IMR-90 (cell line): ENCODE measurements around the gene PARD3. TPM values are rescaled to one million over a fixed set of nuclear protein-coding genes. Genes with fewer than 3 reads are reported as not detected.

Experiments used
- ATAC-seq: fragments of 200-7000 bp; cut with Tn5 transposase; 2 replicates; pipeline ENCODE4 v1.9.1; 2020; ENCODE audit warnings: low read depth, mild to moderate bottlenecking, moderate library complexity
- BruUV-seq: library from RNA; stranded (reverse); fragments of 400-500 nt; replicated peaks from 2 replicates; lab custom pipeline; 2021; lab: Mats Ljungman, UMichigan
- CTCF ChIA-PET: fragments of 300-600 bp; formaldehyde crosslinking; extraction: SDS; loops from one replicate; lab custom pipeline; 2021; ENCODE audit warnings: antibody characterized with exemption; lab: Yijun Ruan, JAX
- POLR2A ChIA-PET: fragments of 300-600 bp; sonication (Branson Sonifier 250); formaldehyde crosslinking; loops from one replicate; lab custom pipeline; 2022; ENCODE audit warnings: antibody characterized with exemption; ENCODE audit not compliant: unreplicated experiment; lab: Charles Lee
- DNase-seq: peaks from one replicate; pipeline ENCODE4 v3.0.0; 2013
- H2AFZ ChIP-seq: replicated peaks from 2 replicates; pipeline ENCODE3; 2013; ENCODE audit warnings: low read length, mild to moderate bottlenecking; ENCODE audit not compliant: poor library complexity
- H2AK5ac ChIP-seq: 2 replicates; pipeline ENCODE4 v1.6.1; 2013; ENCODE audit warnings: low read depth, low read length, inconsistent platforms
- H2AK9ac ChIP-seq: replicated peaks from 2 replicates; pipeline ENCODE3; 2013; ENCODE audit warnings: mild to moderate bottlenecking, low read depth, low read length, moderate library complexity; ENCODE audit not compliant: poor library complexity
- H2BK120ac ChIP-seq: 2 replicates; pipeline ENCODE4 v1.6.1; 2013; ENCODE audit warnings: low read depth, low read length, inconsistent platforms
- H2BK15ac ChIP-seq: 3 replicates; pipeline ENCODE4 v1.6.1; 2013; ENCODE audit warnings: low read depth, low read length, inconsistent platforms
- H2BK20ac ChIP-seq: 2 replicates; pipeline ENCODE4 v1.6.1; 2013; ENCODE audit warnings: low read depth, mild to moderate bottlenecking, inconsistent platforms, low read length, moderate library complexity
- H2BK5ac ChIP-seq: 2 replicates; pipeline ENCODE4 v1.6.1; 2013; ENCODE audit warnings: mild to moderate bottlenecking, low read depth, low read length, inconsistent platforms; ENCODE audit not compliant: poor library complexity, severe bottlenecking
- H3K14ac ChIP-seq: replicated peaks from 2 replicates; pipeline ENCODE4 v1.6.1; 2013; ENCODE audit warnings: low read depth, low read length, inconsistent platforms
- H3K18ac ChIP-seq: 2 replicates; pipeline ENCODE4 v1.6.1; 2013; ENCODE audit warnings: low read depth, low read length, control low read depth
- H3K23ac ChIP-seq: 2 replicates; pipeline ENCODE4 v1.6.1; 2013; ENCODE audit warnings: low read depth, low read length, inconsistent platforms
- H3K27ac ChIP-seq: 2 replicates; pipeline ENCODE4 v1.5.1; 2013; ENCODE audit warnings: mild to moderate bottlenecking, control low read depth, low read length; ENCODE audit not compliant: insufficient read depth
- H3K27me3 ChIP-seq: 2 replicates; pipeline ENCODE4 v1.6.1; 2013; ENCODE audit warnings: low read length; ENCODE audit not compliant: control insufficient read depth, insufficient read depth
- H3K36me3 ChIP-seq: 2 replicates; pipeline ENCODE4 v1.6.1; 2013; ENCODE audit warnings: low read length, mixed read lengths; ENCODE audit not compliant: control insufficient read depth, insufficient read depth
- H3K4ac ChIP-seq: 2 replicates; pipeline ENCODE4 v1.6.1; 2013; ENCODE audit warnings: low read depth, low read length, inconsistent platforms
- H3K4me1 ChIP-seq: 2 replicates; pipeline ENCODE4 v1.6.1; 2013; ENCODE audit warnings: low read length, mixed read lengths; ENCODE audit not compliant: control insufficient read depth, insufficient read depth
- H3K4me2 ChIP-seq: 2 replicates; pipeline ENCODE4 v1.6.1; 2013; ENCODE audit warnings: low read depth, mild to moderate bottlenecking, control low read depth, low read length, moderate library complexity
- H3K4me3 ChIP-seq: 2 replicates; pipeline ENCODE4 v1.5.1; 2013; ENCODE audit warnings: low read depth, mild to moderate bottlenecking, control low read depth, low read length, moderate library complexity; ENCODE audit not compliant: insufficient read depth
- H3K56ac ChIP-seq: 2 replicates; pipeline ENCODE4 v1.6.1; 2013; ENCODE audit warnings: low read length, inconsistent platforms; ENCODE audit not compliant: insufficient read depth; ENCODE audit errors: extremely low read depth
- H3K79me1 ChIP-seq, 2 experiments: 2 replicates each; pipeline ENCODE4 v1.6.1; 2013; ENCODE audit warnings: low read length in 2 of 2, inconsistent platforms in 1 of 2, low read depth in 1 of 2
- H3K9ac ChIP-seq: 2 replicates; pipeline ENCODE4 v1.6.1; 2013; ENCODE audit warnings: low read depth, low read length, control low read depth
- H3K9me1 ChIP-seq: 2 replicates; pipeline ENCODE4 v1.6.1; 2013; ENCODE audit warnings: low read length, inconsistent platforms; ENCODE audit not compliant: insufficient read depth
- H3K9me3 ChIP-seq: 2 replicates; pipeline ENCODE4 v1.6.1; 2013; ENCODE audit warnings: low read length; ENCODE audit not compliant: control insufficient read depth, insufficient read depth
- H4K20me1 ChIP-seq: 2 replicates; pipeline ENCODE4 v1.6.1; 2013; ENCODE audit warnings: low read length, inconsistent platforms; ENCODE audit not compliant: insufficient read depth
- H4K5ac ChIP-seq: 2 replicates; pipeline ENCODE4 v1.6.1; 2013; ENCODE audit warnings: mild to moderate bottlenecking, low read depth, low read length, control low read depth
- H4K8ac ChIP-seq, 2 experiments: 2 replicates each; pipeline ENCODE4 v1.6.1; 2013; ENCODE audit warnings: low read depth in 2 of 2, low read length in 2 of 2, control low read depth in 1 of 2, inconsistent platforms in 1 of 2
- H4K91ac ChIP-seq: 2 replicates; pipeline ENCODE4 v1.6.1; 2013; ENCODE audit warnings: low read depth, low read length, inconsistent platforms; ENCODE audit not compliant: insufficient read depth
- BHLHE40 ChIP-seq: fragments of 150-350 bp; IDR thresholded peaks from 2 replicates; pipeline ENCODE4 v1.6.1; 2016; ENCODE audit warnings: mild to moderate bottlenecking, low read depth, low read length
- CEBPB ChIP-seq: IDR thresholded peaks from 2 replicates; pipeline ENCODE4 v1.6.1; 2012; ENCODE audit warnings: low read depth, low read length, improper control_type of control experiment
- CHD1 ChIP-seq: IDR thresholded peaks from 2 replicates; pipeline ENCODE4 v1.6.1; 2012; ENCODE audit warnings: low read depth, low read length, improper control_type of control experiment
- CTCF ChIP-seq: conservative IDR thresholded peaks from 2 replicates; pipeline ENCODE4 v1.5.1; 2012; ENCODE audit warnings: mild to moderate bottlenecking, low read depth, low read length, improper control_type of control experiment
- ELK1 ChIP-seq: fragments of 150-350 bp; IDR thresholded peaks from 2 replicates; pipeline ENCODE4 v1.6.1; 2016; ENCODE audit warnings: low read depth, mild to moderate bottlenecking, low read length, moderate library complexity, borderline replicate concordance
- FOS ChIP-seq: fragments of 150-350 bp; IDR thresholded peaks from 2 replicates; pipeline ENCODE4 v1.6.1; 2016; ENCODE audit warnings: low read depth, low read length
- MAFK ChIP-seq: IDR thresholded peaks from 2 replicates; pipeline ENCODE4 v1.6.1; 2012; ENCODE audit warnings: low read depth, low read length, improper control_type of control experiment
- MAZ ChIP-seq: IDR thresholded peaks from 2 replicates; pipeline ENCODE4 v1.6.1; 2012; ENCODE audit warnings: low read depth, mild to moderate bottlenecking, low read length, improper control_type of control experiment, moderate library complexity, borderline replicate concordance
- MXI1 ChIP-seq: IDR thresholded peaks from 2 replicates; pipeline ENCODE4 v1.6.1; 2012; ENCODE audit warnings: low read depth, mild to moderate bottlenecking, low read length, moderate library complexity, borderline replicate concordance
- NFE2L2 ChIP-seq: fragments of 150-350 bp; IDR thresholded peaks from 2 replicates; pipeline ENCODE4 v1.6.1; 2016; ENCODE audit warnings: low read depth, mild to moderate bottlenecking, low read length
- POLR2A ChIP-seq: IDR thresholded peaks from 2 replicates; pipeline ENCODE4 v1.6.1; 2012; ENCODE audit warnings: mild to moderate bottlenecking, low read depth, low read length
- RAD21 ChIP-seq: IDR thresholded peaks from 2 replicates; pipeline ENCODE4 v1.6.1; 2012; ENCODE audit warnings: low read length, improper control_type of control experiment
- RCOR1 ChIP-seq: IDR thresholded peaks from 2 replicates; pipeline ENCODE4 v1.6.1; 2012; ENCODE audit warnings: mild to moderate bottlenecking, low read length, improper control_type of control experiment; ENCODE audit not compliant: insufficient replicate concordance
- RFX5 ChIP-seq: IDR thresholded peaks from 2 replicates; pipeline ENCODE4 v1.8.0; 2012; ENCODE audit warnings: low read depth, mild to moderate bottlenecking, low read length, moderate library complexity
- SMC3 ChIP-seq: fragments of 150-350 bp; IDR thresholded peaks from 2 replicates; pipeline ENCODE4 v1.6.1; 2016; ENCODE audit warnings: low read depth, mild to moderate bottlenecking, antibody characterized with exemption, low read length, moderate library complexity
- USF2 ChIP-seq: fragments of 150-350 bp; IDR thresholded peaks from 2 replicates; pipeline ENCODE4 v1.6.1; 2017; ENCODE audit warnings: mild to moderate bottlenecking, antibody characterized with exemption, low read length, low read depth
- WGBS, 2 experiments: methylation state at CpG; one replicate each; pipeline versions ENCODE4 v1.1.5 to v1.1.7; 2013; ENCODE audit warnings: missing lambda C conversion rate in 2 of 2; ENCODE audit not compliant: insufficient read length in 1 of 2; ENCODE audit errors: extremely low coverage in 2 of 2; 5-methylcytosine and 5-hydroxymethylcytosine counted together
- dilution Hi-C: fragments of 300-500 bp; cut with HindIII; formaldehyde crosslinking; loops from one replicate; pipeline ENCODE4 v1.14.3; 2018; ENCODE audit warnings: low sequenced_read_pairs; ENCODE audit not compliant: unreplicated experiment
- in situ Hi-C: fragments of 300-500 bp; cut with MboI; formaldehyde crosslinking; loops from 3 replicates; pipeline ENCODE4 v1.14.3; 2019; ENCODE audit warnings: low sequenced_read_pairs, inconsistent platforms, mixed read lengths
- intact Hi-C: fragments of 100-400 bp; cut with micrococcal nuclease; formaldehyde crosslinking; loops from 2 replicates; pipeline ENCODE4 v1.10.0; 2022
- polyA plus RNA-seq, 3 experiments: library from polyadenylated mRNA; depleted of rRNA; stranded (reverse); fragments of >200 nt; gene quantifications; 2 replicates each; pipeline ENCODE4 v1.2.3, GENCODE V29; 2012; ENCODE audit warnings: low replicate concordance in 1 of 3
- total RNA-seq: library from RNA; depleted of rRNA; stranded (reverse); fragments of >200 nt; gene quantifications from 2 replicates; pipeline ENCODE4 v1.2.3, GENCODE V29; 2012

Gene PARD3
- total and polyA plus RNA-seq, 2 of the 4 experiments (the other 2 are of a cell fraction) = 14.6 to 37.5 TPM

DNA sequence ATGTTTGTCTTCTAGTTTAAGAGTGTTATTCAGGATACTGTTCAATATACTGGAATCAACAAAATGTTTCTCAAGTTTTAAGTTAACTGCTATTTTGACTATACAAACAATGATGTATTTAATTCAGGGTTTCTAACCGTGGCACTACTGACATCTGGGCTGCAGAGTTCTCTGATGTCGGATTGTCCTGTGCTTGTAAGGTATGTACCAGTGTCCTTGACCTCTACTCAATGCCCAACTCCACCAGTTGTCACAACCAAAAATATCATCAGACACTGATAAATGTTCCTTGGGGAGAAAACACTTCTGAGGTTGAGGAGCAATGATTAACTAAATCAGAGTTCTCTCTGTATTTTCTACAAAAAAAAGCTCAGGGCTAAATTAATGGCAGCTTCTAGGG lies 301.5 kb downstream of the PARD3 start:
- Histone ChIP-seq H3K9ac (no peak overlapping the region), H4K20me1 (no peaks in the 10 kb centered on the region), H2AFZ (no peak overlapping the region), H2BK120ac (no peak overlapping the region), H2AK9ac (no peak overlapping the region), H3K27me3 (no peaks in the 10 kb centered on the region), H2AK5ac (no peak overlapping the region), H3K4me1 (no peaks in the 10 kb centered on the region), H3K4me3 (no peak overlapping the region), H2BK20ac (no peak overlapping the region), H3K9me3 (no peaks in the 10 kb centered on the region), H4K5ac (no peak overlapping the region), H3K56ac (no peak overlapping the region), H3K4ac (no peak overlapping the region), H4K91ac (no peak overlapping the region), H3K36me3 (no peaks in the 10 kb centered on the region; the same call in 1 of the 2 replicates), H2BK5ac (no peak overlapping the region), H3K27ac (no peak overlapping the region), H2BK15ac (no peak overlapping the region), H3K4me2 (no peak overlapping the region), H3K14ac (no peak overlapping the region), H3K18ac (no peak overlapping the region), H3K9me1 (no peaks in the 10 kb centered on the region; the same call in 1 of the 2 replicates), H3K79me1 (peaks cover 0 to 6% of the 10 kb centered on the region in 2 experiments; a peak in 3 of 4 replicates), H4K8ac (no peak overlapping the region), H3K23ac (no peak overlapping the region)
- DNase-seq (no peak), ATAC-seq (no peak)
- dilution Hi-C loops = no loop called here
- POLR2A ChIA-PET = no interaction called here
- CTCF ChIA-PET = no interaction called here
- in situ Hi-C loops = no loop called here
- no peak for TF ChIP-seq FOS
- TF ChIP-seq USF2 = no peak
- TF ChIP-seq NFE2L2 = no peak
- no peak for TF ChIP-seq SMC3
- TF ChIP-seq CTCF = no peak
- TF ChIP-seq MAFK = no peak
- TF ChIP-seq MAZ = no peak
- TF ChIP-seq CEBPB = no peak
- no peak for TF ChIP-seq MXI1
- TF ChIP-seq POLR2A = no peak
- TF ChIP-seq ELK1 = no peak
- TF ChIP-seq RAD21 = no peak
- TF ChIP-seq CHD1 = no peak
- no peak for TF ChIP-seq BHLHE40
- TF ChIP-seq RCOR1 = no peak
- TF ChIP-seq RFX5 = no peak
- WGBS, 2 experiments = no CpG with 5 or more reads among the region's 2 CpGs
- BruUV-seq = no TSS peak
- intact Hi-C loops = no loop called here
